CD4-positive, alpha-beta T cell treated with Interleukin-17A for 4 hours (primary cell): ENCODE data around the gene DIPK1B.

ENCODE experiments used
- DNase-seq: peaks from one replicate; pipeline ENCODE4 v3.0.0-alpha.2; 2020; ENCODE audit warnings: mixed read lengths

DIPK1B gene

GRCh38 chr9:136686794-136687711, 25.3 kb upstream of the DIPK1B start, which contains the start of gene AGPAT2:
Gene AGPAT2, minus strand, starts transcription at chr9:136687457. Its CDS starts 100 bp downstream, at chr9:136687357.
- DNase-seq, result peak; percentile 83

- DNase-seq, result no peak
Observed at GRCh38 chr9:136687721-136688223, 24.6 kb upstream of the DIPK1B start.

GRCh38 chr9:136688274-136689107, 23.9 kb upstream of the DIPK1B start:
- no peak for DNase-seq

- no peak for DNase-seq
Observed at GRCh38 chr9:136689108-136689460, 23.3 kb upstream of the DIPK1B start.

GRCh38 chr9:136690104-136690805, 22.1 kb upstream of the DIPK1B start:
- DNase-seq, result no peak

GRCh38 chr9:136690806-136691261, 21.5 kb upstream of the DIPK1B start:
- DNase-seq, result no peak

- no peak for DNase-seq
Observed at GRCh38 chr9:136691316-136692184, 20.8 kb upstream of the DIPK1B start.

GRCh38 chr9:136692185-136693134, 19.9 kb upstream of the DIPK1B start:
- DNase-seq, result no peak

GRCh38 chr9:136693135-136693489, 19.3 kb upstream of the DIPK1B start:
- no peak for DNase-seq

GRCh38 chr9:136693490-136694162, 18.7 kb upstream of the DIPK1B start:
- DNase-seq, result peak; percentile 17

- peak; percentile 41 for DNase-seq
Observed at GRCh38 chr9:136694163-136694871, 18.1 kb upstream of the DIPK1B start.

GRCh38 chr9:136694872-136695247, 17.5 kb upstream of the DIPK1B start:
- DNase-seq, result no peak

- no peak for DNase-seq
Observed at GRCh38 chr9:136695435-136695895, 16.9 kb upstream of the DIPK1B start.

- no peak for DNase-seq
Observed at GRCh38 chr9:136695955-136696354, 16.4 kb upstream of the DIPK1B start.

- no peak for DNase-seq
Observed at GRCh38 chr9:136696502-136696901, 15.9 kb upstream of the DIPK1B start.

GRCh38 chr9:136697146-136697820, 15.1 kb upstream of the DIPK1B start:
- no peak for DNase-seq

- DNase-seq, result no peak
Observed at GRCh38 chr9:136697821-136698526, 14.4 kb upstream of the DIPK1B start.
